Nephron (organoid): ENCODE results near the gene ERGIC1.

Source experiments
- H3K27ac Mint-ChIP-seq, 3 experiments: 2 replicates each; pipeline ENCODE4 v1.8.0; 2020; ENCODE audit warnings: mixed read lengths in 3 of 3, mild to moderate bottlenecking in 2 of 3, moderate library complexity in 1 of 3
- H3K27me3 Mint-ChIP-seq: 2 replicates; pipeline ENCODE4 v1.8.0; 2021; ENCODE audit warnings: low read depth, mild to moderate bottlenecking, moderate library complexity, mixed read lengths
- H3K36me3 Mint-ChIP-seq: 2 replicates; pipeline ENCODE4 v1.8.0; 2020; ENCODE audit warnings: low read depth, mixed read lengths
- H3K4me1 Mint-ChIP-seq: 2 replicates; pipeline ENCODE4 v1.8.0; 2020; ENCODE audit warnings: mixed read lengths
- H3K4me3 Mint-ChIP-seq, 3 experiments: 2 replicates each; pipeline ENCODE4 v1.8.0; 2020; ENCODE audit warnings: mild to moderate bottlenecking in 3 of 3, mixed read lengths in 3 of 3, moderate library complexity in 2 of 3
- H3K9me3 Mint-ChIP-seq: 2 replicates; pipeline ENCODE4 v1.8.0; 2020; ENCODE audit warnings: mixed read lengths
- CTCF ChIP-seq, 3 experiments: fragments of 200-600 bp; sonication (generic); IDR thresholded peaks; one replicate each; pipeline ENCODE4 v1.5.0; 2021; ENCODE audit warnings: antibody characterized with exemption in 3 of 3; ENCODE audit not compliant: unreplicated experiment in 3 of 3

The ERGIC1 gene

GRCh38 chr5:172835290-172835993 is 1.4 kb downstream of the ERGIC1 start:
- no peaks in the 10 kb centered on the region for H3K27me3 Mint-ChIP-seq
- H3K4me1 Mint-ChIP-seq, result peaks cover 48% of the 10 kb centered on the region
- no peak for TF ChIP-seq CTCF (IDR thresholded peaks at IDR 0.05; ENCODE audit: unreplicated experiment in 3 of 3)
- H3K27ac Mint-ChIP-seq, result peak overlapping the region; percentile 39 to 51 (median 40)
- no peaks in the 10 kb centered on the region for H3K9me3 Mint-ChIP-seq
- no peaks in the 10 kb centered on the region for H3K36me3 Mint-ChIP-seq
- peak overlapping the region; percentile 84 to 90 (median 90) for H3K4me3 Mint-ChIP-seq

GRCh38 chr5:172835994-172836356 is 1.9 kb downstream of the ERGIC1 start:
- Mint-ChIP-seq H3K4me1 (peaks cover 53% of the 10 kb centered on the region), H3K9me3 (no peaks in the 10 kb centered on the region)
- TF ChIP-seq CTCF (IDR thresholded peaks at IDR 0.05; ENCODE audit: unreplicated experiment in 3 of 3), result no peak

DNA sequence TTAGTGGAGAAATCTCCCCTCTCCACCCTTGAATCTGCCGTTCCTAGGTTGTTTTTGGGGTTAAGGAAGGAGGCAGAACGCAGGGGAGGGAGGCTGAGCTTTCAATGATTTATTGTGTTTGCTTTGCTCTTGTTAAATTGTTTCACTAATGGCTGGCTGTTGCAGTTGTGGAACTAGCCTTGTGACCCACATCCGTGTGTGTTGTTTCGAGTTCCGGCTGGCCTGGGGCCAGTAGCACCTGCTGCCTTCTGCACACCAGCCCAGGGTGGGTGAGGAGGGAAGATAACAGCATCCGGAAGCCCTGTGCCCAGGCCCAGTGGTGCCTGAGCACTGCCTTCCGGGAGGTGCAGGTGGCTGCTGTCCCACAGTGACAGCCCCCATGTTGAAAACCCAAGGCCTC is 3.6 kb downstream of the ERGIC1 start:
- Mint-ChIP-seq H3K9me3 (no peaks in the 10 kb centered on the region), H3K27ac (peak overlapping the region; percentile 34 to 67 (median 48)), H3K36me3 (peaks cover 7% of the 10 kb centered on the region), H3K4me3 (peak overlapping the region in 2 of 3 experiments; percentile 58 to 90), H3K4me1 (peaks cover 61% of the 10 kb centered on the region), H3K27me3 (no peaks in the 10 kb centered on the region)
- TF ChIP-seq CTCF (IDR thresholded peaks at IDR 0.05; ENCODE audit: unreplicated experiment in 3 of 3), result no peak

More at GRCh38 chr5:172835994-172836356, 1.9 kb downstream of the ERGIC1 start:
- Mint-ChIP-seq H3K27me3 (no peaks in the 10 kb centered on the region), H3K27ac (peak overlapping the region; percentile 32 to 40 (median 39)), H3K36me3 (no peaks in the 10 kb centered on the region), H3K4me3 (peak overlapping the region; percentile 84 to 90 (median 90))

GRCh38 chr5:172838151-172838875 is 4.3 kb downstream of the ERGIC1 start:
- no peaks in the 10 kb centered on the region for H3K27me3 Mint-ChIP-seq
- no peak overlapping the region for H3K27ac Mint-ChIP-seq
- H3K36me3 Mint-ChIP-seq, result peaks cover 11% of the 10 kb centered on the region
- no peak for TF ChIP-seq CTCF (IDR thresholded peaks at IDR 0.05; ENCODE audit: unreplicated experiment in 3 of 3)
- H3K4me1 Mint-ChIP-seq, result peaks cover 55% of the 10 kb centered on the region
- H3K4me3 Mint-ChIP-seq, result peak overlapping the region in 1 of 3 experiments; percentile 49
- no peaks in the 10 kb centered on the region for H3K9me3 Mint-ChIP-seq

GRCh38 chr5:172839669-172840431 is 5.8 kb downstream of the ERGIC1 start:
- peak overlapping the region in 2 of 3 experiments; percentile 0 for H3K4me3 Mint-ChIP-seq
- peaks cover 17% of the 10 kb centered on the region for H3K36me3 Mint-ChIP-seq
- H3K27ac Mint-ChIP-seq, result peak overlapping the region in 1 of 3 experiments; percentile 28
- no peaks in the 10 kb centered on the region for H3K27me3 Mint-ChIP-seq
- H3K9me3 Mint-ChIP-seq, result no peaks in the 10 kb centered on the region
- peaks cover 52% of the 10 kb centered on the region for H3K4me1 Mint-ChIP-seq
- TF ChIP-seq CTCF (IDR thresholded peaks at IDR 0.05; ENCODE audit: unreplicated experiment in 3 of 3), result no peak
